Left lung (tissue), 10 donors: ENCODE data around the gene SMIM38. TPM values are rescaled to one million over a fixed set of nuclear protein-coding genes. Genes with fewer than 3 reads are reported as not detected.

Experiments used
- ATAC-seq: fragments of 200-7000 bp; cut with Tn5 transposase; one replicate; pipeline ENCODE4 v1.9.1; 2020; ENCODE audit warnings: moderate library complexity
- DNase-seq, 4 donors: peaks; one replicate each; pipeline ENCODE4 v3.0.0-alpha.2; 2013 to 2020
- H3K27ac ChIP-seq, 2 donors: fragments of 200-600 bp; sonication (generic) in 1 of 2; one replicate each; pipeline versions ENCODE4 v1.5.0 to v1.8.0; 2020 to 2021
- H3K27me3 ChIP-seq, 2 donors: fragments of 200-600 bp; sonication (generic) in 1 of 2; one replicate each; pipeline versions ENCODE4 v1.5.0 to v1.8.0; 2020 to 2021
- H3K36me3 ChIP-seq, 2 donors: fragments of 200-600 bp; sonication (generic) in 1 of 2; one replicate each; pipeline versions ENCODE4 v1.5.0 to v1.8.0; 2020 to 2021
- H3K4me1 ChIP-seq, 2 donors: fragments of 200-600 bp; one replicate each; pipeline ENCODE4 v1.8.0; 2021
- H3K4me3 ChIP-seq, 2 donors: fragments of 200-600 bp; sonication (generic) in 1 of 2; one replicate each; pipeline versions ENCODE4 v1.5.0 to v1.8.0; 2020 to 2021; ENCODE audit warnings: mild to moderate bottlenecking in 1 of 2
- H3K9me3 ChIP-seq, 2 donors: fragments of 200-600 bp; sonication (generic) in 1 of 2; one replicate each; pipeline versions ENCODE4 v1.5.0 to v1.8.0; 2020 to 2021
- CTCF ChIP-seq, 2 donors: fragments of 200-600 bp; sonication (generic) in 1 of 2; IDR thresholded peaks; one replicate each; pipeline versions ENCODE4 v1.5.0 to v1.8.0; 2021; ENCODE audit warnings: antibody characterized with exemption in 2 of 2
- intact Hi-C, 2 donors: fragments of 100-400 bp; cut with DNase I; formaldehyde crosslinking; loops; one replicate each; pipeline versions ENCODE4 v1.11.2 to v1.14.2; 2022
- polyA plus RNA-seq, 6 donors: library from polyadenylated mRNA; unstranded; fragments of 120-200 nt; gene quantifications; one replicate each; pipeline ENCODE4 v1.2.1, GENCODE V29; 2013; ENCODE audit not compliant: insufficient read length in 6 of 6
- total RNA-seq, 2 donors: library from RNA; stranded (reverse); fragmentation: NEBNext Ultra II Directional; extraction: Animal tissue kit (Norgen Biotek cat#: 25700); gene quantifications; one replicate each; pipeline ENCODE4 v1.2.1, GENCODE V29; 2021
- donor health status: DM: no; HTN: yes; CAD: no.
- donor health status: DM: no; HTN: no; CAD: no.

SMIM38 gene
- total and polyA plus RNA-seq, 8 donors, result 0.09 to 1.3 (median 0.68) TPM

GRCh38 chr11:69164824-69165223 lies 9.1 kb downstream of the SMIM38 start:
- Histone ChIP-seq H3K27ac (no peak overlapping the region), H3K27me3 (no peaks in the 10 kb centered on the region), H3K4me1 (peaks cover 0 to 11% of the 10 kb centered on the region in 2 donors), H3K36me3 (no peaks in the 10 kb centered on the region), H3K4me3 (no peak overlapping the region), H3K9me3 (peaks cover 0 to 5% of the 10 kb centered on the region in 2 donors)
- intact Hi-C loops, result no loop called here
- ATAC-seq (no peak), DNase-seq (no peak)
- TF ChIP-seq CTCF (IDR thresholded peaks at IDR 0.05), result no peak

- H3K9me3 ChIP-seq, result peaks cover 0 to 5% of the 10 kb centered on the region in 2 donors
- no peaks in the 10 kb centered on the region for H3K27me3 ChIP-seq
- peaks cover 0 to 11% of the 10 kb centered on the region in 2 donors for H3K4me1 ChIP-seq
- no peak for TF ChIP-seq CTCF (IDR thresholded peaks at IDR 0.05)
- ATAC-seq (no peak), DNase-seq (no peak)
- no peaks in the 10 kb centered on the region for H3K36me3 ChIP-seq
- H3K27ac ChIP-seq, result no peak overlapping the region
- intact Hi-C loops, result no loop called here
- no peak overlapping the region for H3K4me3 ChIP-seq
These were observed 10.0 kb downstream of the SMIM38 start for GRCh38 chr11:69165775-69166174.

- H3K27me3 ChIP-seq, result no peaks in the 10 kb centered on the region
- no peak for TF ChIP-seq CTCF (IDR thresholded peaks at IDR 0.05)
- no peak overlapping the region for H3K4me3 ChIP-seq
- peaks cover 0 to 5% of the 10 kb centered on the region in 2 donors for H3K9me3 ChIP-seq
- intact Hi-C loops, result no loop called here
- no peak overlapping the region for H3K27ac ChIP-seq
- H3K4me1 ChIP-seq, result peaks cover 0 to 11% of the 10 kb centered on the region in 2 donors
- DNase-seq, result peak in 2 of 4 donors; percentile 35 to 58
- ATAC-seq, result peak; percentile 87
- no peaks in the 10 kb centered on the region for H3K36me3 ChIP-seq
These were observed 10.7 kb downstream of the SMIM38 start for GRCh38 chr11:69166218-69167115.

- no peak overlapping the region for H3K4me3 ChIP-seq
- no peaks in the 10 kb centered on the region for H3K27me3 ChIP-seq
- ATAC-seq (no peak), DNase-seq (no peak)
- intact Hi-C loops, result no loop called here
- peaks cover 0 to 11% of the 10 kb centered on the region in 2 donors for H3K4me1 ChIP-seq
- no peaks in the 10 kb centered on the region for H3K36me3 ChIP-seq
- no peak for TF ChIP-seq CTCF (IDR thresholded peaks at IDR 0.05)
- peaks cover 0 to 5% of the 10 kb centered on the region in 2 donors for H3K9me3 ChIP-seq
- no peak overlapping the region for H3K27ac ChIP-seq
These were observed 11.6 kb downstream of the SMIM38 start for GRCh38 chr11:69167130-69167915.
